Esophagus (tissue), 2 donors: ENCODE data around the gene SHC1. TPM values are rescaled to one million over a fixed set of nuclear protein-coding genes. Genes with fewer than 3 reads are reported as not detected.

Experiments
- H3K27ac ChIP-seq, 2 donors: one replicate each; pipeline ENCODE4 v1.5.1; 2013; ENCODE audit warnings: low read depth in 2 of 2, mild to moderate bottlenecking in 2 of 2, inconsistent platforms in 1 of 2, low read length in 1 of 2, moderate library complexity in 1 of 2
- H3K27me3 ChIP-seq, 2 donors: one replicate each; pipeline ENCODE4 v1.6.1; 2013; ENCODE audit warnings: low read length in 2 of 2, control low read depth in 1 of 2, mild to moderate bottlenecking in 1 of 2; ENCODE audit not compliant: insufficient read depth in 2 of 2, control insufficient read depth in 1 of 2
- H3K36me3 ChIP-seq, 2 donors: one replicate each; pipeline ENCODE4 v1.6.1; 2013; ENCODE audit warnings: low read length in 1 of 2; ENCODE audit not compliant: control insufficient read depth in 2 of 2, insufficient read depth in 2 of 2
- H3K4me1 ChIP-seq, 2 donors: one replicate each; pipeline ENCODE4 v1.6.1; 2013; ENCODE audit warnings: low read length in 1 of 2; ENCODE audit not compliant: control insufficient read depth in 2 of 2, insufficient read depth in 2 of 2
- H3K4me3 ChIP-seq, 2 donors: one replicate each; pipeline ENCODE4 v1.5.1; 2013; ENCODE audit warnings: low read length in 2 of 2, mild to moderate bottlenecking in 2 of 2, low read depth in 1 of 2, moderate library complexity in 1 of 2
- H3K9me3 ChIP-seq, 2 donors: one replicate each; pipeline ENCODE4 v1.6.1; 2013; ENCODE audit warnings: mild to moderate bottlenecking in 2 of 2, low read depth in 1 of 2, low read length in 1 of 2, moderate library complexity in 1 of 2; ENCODE audit not compliant: control insufficient read depth in 2 of 2, insufficient read depth in 1 of 2
- WGBS, 2 donors: extraction: QIAGEN DNeasy Blood & Tissue Kit; methylation state at CpG; one replicate each; pipeline ENCODE4 v1.1.7; 2013; 5-methylcytosine and 5-hydroxymethylcytosine counted together
- polyA plus RNA-seq, 2 donors: library from polyadenylated mRNA; stranded (reverse); fragments of 200-250 nt; gene quantifications; one replicate each; pipeline ENCODE4 v1.2.3, GENCODE V29; 2013
- donor health status: healthy with polysubstance abuse.
- donor health status: Bipolar disorder and iron deficiency.

The SHC1 gene
- polyA plus RNA-seq, 2 donors = 28.8 to 38.8 TPM

DNA sequence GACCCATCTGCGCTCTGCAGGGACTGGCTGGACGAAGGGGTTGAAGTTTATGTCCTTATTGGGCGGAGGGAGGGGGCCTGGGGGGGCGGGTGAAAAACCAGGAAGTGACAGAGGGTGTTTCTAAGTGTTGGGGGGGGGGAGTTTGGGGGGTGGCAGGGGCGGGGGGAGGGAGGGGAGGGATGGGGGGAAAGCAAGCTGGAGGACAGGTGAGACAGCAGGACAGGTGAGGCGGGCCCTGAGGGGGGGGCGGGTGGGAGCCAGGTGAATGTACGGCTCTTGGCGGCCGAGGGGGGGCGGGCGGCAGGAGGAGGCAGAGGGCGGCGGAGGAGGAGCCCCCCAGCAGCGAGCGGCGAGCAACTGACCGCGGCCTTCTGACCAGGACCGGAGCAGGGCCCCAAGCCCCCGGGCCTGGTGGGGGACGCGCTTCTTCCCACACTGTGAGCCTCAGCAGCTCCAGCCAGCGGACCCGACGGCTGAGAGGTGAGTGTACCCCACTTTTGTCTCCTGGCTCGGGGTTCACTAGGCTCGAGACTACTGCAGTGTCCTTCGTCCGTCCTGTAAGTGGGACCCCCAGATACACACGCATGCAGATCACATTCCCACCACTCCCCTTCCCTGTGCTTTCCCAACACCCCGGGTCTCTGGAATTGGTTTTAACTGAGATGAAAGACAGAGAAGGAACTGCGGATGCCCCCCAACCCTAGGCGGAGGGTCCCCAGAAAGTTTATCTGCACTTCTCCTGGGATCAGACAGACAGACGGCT is 32.1 kb upstream of the SHC1 start, which contains the start of gene ZBTB7B:
ZBTB7B (plus strand) TSS at position 339 of the 763 bp plus-strand sequence. CDS start 11,859 bp downstream, outside the sequence.
- peaks cover 11 to 26% of the 10 kb centered on the region in 2 donors for H3K4me1 ChIP-seq

DNA sequence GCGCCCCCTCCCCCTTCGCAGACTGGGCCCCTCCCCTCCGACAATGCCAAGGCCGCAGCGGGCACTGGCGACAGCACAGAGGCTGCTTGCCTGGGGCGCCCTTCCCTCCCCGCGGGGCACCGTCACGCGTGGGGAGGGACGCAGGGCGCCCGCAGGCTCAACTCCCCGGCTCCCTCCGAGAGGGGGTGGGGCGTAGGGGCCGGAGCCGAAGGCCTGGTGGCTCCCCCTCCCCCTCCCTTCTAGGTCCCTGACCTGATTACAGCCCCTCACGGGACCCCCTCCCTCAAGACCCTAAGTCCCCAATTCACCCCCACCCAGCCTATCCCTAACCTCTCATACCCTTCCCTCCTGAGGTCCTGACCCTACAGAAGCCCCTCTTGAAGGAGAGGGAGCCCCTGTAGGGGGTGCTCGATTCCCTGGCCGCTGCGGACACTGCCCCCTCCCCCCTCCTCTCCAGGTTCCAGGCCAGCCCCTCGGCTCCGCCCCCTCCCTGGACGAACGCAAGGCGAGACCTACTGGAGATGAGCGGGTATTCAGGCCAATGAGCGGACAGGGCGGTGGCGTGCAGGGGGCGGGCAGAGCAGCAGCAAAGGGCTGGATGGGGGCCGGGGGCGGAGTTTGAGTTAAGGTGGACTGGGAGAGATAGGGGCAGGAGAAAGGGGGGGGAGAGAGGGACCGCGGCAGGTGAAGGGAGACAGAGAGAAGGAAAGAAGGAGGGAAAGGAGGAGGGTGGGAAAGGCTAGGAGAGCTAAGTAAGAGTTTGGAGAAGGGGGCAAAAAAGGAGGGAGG is 31.3 kb upstream of the SHC1 start:
- no peaks in the 10 kb centered on the region for H3K9me3 ChIP-seq
- H3K4me1 ChIP-seq = peaks cover 8 to 21% of the 10 kb centered on the region in 2 donors
- H3K4me3 ChIP-seq = peak overlapping the region; percentile 61 to 95
- WGBS, 2 donors = 0 to 1% methylated on average over 30 to 38 of the region's 38 CpGs
- H3K36me3 ChIP-seq = no peaks in the 10 kb centered on the region
- no peaks in the 10 kb centered on the region for H3K27me3 ChIP-seq
- H3K27ac ChIP-seq = peak overlapping the region; percentile 97 to 98

More for the DNA sequence above, 32.1 kb upstream of the SHC1 start, which contains the start of gene ZBTB7B:
- no peaks in the 10 kb centered on the region for H3K36me3 ChIP-seq
- H3K27ac ChIP-seq = peak within 1 kb of the TSS; percentile 98
- WGBS, 2 donors = 0 to 1% methylated on average over 20 to 32 of the region's 35 CpGs
- H3K4me3 ChIP-seq = peak within 1 kb of the TSS; percentile 79 to 95
- no peaks in the 10 kb centered on the region for H3K27me3 ChIP-seq
- no peaks in the 10 kb centered on the region for H3K9me3 ChIP-seq

DNA sequence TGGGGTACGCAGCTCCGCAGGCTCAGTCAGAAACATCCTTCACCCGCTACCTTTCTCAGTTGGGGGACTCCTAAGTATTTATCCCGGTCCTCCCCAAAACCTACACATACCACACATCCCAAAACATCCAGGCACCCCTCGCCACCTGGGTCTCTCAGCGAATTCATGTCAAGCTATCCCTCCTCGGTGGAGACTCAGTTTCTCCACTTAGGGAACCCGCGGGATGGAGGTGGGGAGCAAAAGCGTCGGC is 30.8 kb upstream of the SHC1 start:
- WGBS, 2 donors = 0 to 1% methylated on average over 11 of the region's 11 CpGs
- H3K27ac ChIP-seq = peak overlapping the region; percentile 97 to 98
- H3K36me3 ChIP-seq = no peaks in the 10 kb centered on the region
- H3K4me3 ChIP-seq = peak overlapping the region; percentile 61 to 95
- no peaks in the 10 kb centered on the region for H3K27me3 ChIP-seq
- no peaks in the 10 kb centered on the region for H3K9me3 ChIP-seq
- peaks cover 8 to 19% of the 10 kb centered on the region in 2 donors for H3K4me1 ChIP-seq

DNA sequence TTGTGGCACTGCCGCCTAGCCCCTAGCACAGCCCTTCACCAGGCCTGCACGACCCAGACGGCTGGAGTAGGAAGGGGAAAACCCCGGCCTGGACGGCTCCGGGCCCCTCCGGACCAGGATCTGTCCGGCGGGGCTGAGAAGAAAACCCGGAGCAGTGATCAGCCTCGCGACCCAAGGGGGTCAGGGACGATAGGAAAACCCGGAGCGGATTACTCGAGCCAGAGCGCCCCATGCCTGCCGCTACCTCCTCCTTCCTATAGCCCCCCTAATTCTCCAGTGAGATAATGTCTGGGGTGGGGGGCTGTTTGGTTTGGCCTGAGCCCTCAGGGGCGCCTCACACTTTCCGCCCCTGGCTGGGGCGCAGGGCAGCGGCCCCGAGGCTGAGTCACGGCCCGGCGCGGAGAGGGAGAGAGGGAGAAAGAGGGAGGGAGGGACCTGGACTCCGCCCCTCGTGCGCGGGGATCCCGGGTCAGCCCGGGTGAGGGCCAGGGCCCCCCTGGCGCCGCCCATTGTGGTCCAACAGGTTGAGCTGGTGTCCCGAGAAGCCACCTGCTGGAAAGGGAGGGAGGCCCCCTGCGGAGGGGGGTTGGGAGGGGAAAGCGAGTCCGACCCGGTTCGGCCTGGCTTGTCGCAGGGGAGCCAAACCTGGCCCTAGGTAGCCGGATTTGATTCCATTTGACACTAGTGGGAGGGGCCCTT is 30.3 kb upstream of the SHC1 start:
- H3K9me3 ChIP-seq = no peaks in the 10 kb centered on the region
- H3K27me3 ChIP-seq = no peaks in the 10 kb centered on the region
- 0 to 1% methylated on average over 42 to 43 of the region's 43 CpGs for WGBS, 2 donors
- H3K4me1 ChIP-seq = peaks cover 8 to 14% of the 10 kb centered on the region in 2 donors
- H3K36me3 ChIP-seq = no peaks in the 10 kb centered on the region
- peak overlapping the region; percentile 61 to 95 for H3K4me3 ChIP-seq
- peak overlapping the region; percentile 97 to 98 for H3K27ac ChIP-seq

DNA sequence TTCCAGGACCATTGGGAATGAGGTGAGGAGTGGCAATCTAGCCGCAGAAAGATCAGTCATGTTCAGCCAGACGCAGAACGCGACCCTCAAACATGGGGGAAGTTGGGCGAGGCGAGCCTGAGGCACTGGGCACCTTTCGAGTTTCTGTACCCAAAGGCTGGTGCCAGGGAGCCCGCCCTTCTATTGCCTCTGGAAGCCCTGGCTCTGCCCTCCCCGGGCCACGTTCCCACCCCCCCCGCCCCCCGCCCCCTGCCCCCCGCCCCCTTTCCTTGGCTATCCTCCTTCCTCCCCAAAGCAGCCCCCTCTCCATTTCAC is 29.8 kb upstream of the SHC1 start:
- no peaks in the 10 kb centered on the region for H3K27me3 ChIP-seq
- H3K36me3 ChIP-seq = no peaks in the 10 kb centered on the region
- H3K4me1 ChIP-seq = peaks cover 8 to 10% of the 10 kb centered on the region in 2 donors
- WGBS, 2 donors = 0% methylated on average over 8 to 10 of the region's 13 CpGs
- peak overlapping the region; percentile 97 to 98 for H3K27ac ChIP-seq
- peak overlapping the region; percentile 61 to 95 for H3K4me3 ChIP-seq
- H3K9me3 ChIP-seq = no peaks in the 10 kb centered on the region

DNA sequence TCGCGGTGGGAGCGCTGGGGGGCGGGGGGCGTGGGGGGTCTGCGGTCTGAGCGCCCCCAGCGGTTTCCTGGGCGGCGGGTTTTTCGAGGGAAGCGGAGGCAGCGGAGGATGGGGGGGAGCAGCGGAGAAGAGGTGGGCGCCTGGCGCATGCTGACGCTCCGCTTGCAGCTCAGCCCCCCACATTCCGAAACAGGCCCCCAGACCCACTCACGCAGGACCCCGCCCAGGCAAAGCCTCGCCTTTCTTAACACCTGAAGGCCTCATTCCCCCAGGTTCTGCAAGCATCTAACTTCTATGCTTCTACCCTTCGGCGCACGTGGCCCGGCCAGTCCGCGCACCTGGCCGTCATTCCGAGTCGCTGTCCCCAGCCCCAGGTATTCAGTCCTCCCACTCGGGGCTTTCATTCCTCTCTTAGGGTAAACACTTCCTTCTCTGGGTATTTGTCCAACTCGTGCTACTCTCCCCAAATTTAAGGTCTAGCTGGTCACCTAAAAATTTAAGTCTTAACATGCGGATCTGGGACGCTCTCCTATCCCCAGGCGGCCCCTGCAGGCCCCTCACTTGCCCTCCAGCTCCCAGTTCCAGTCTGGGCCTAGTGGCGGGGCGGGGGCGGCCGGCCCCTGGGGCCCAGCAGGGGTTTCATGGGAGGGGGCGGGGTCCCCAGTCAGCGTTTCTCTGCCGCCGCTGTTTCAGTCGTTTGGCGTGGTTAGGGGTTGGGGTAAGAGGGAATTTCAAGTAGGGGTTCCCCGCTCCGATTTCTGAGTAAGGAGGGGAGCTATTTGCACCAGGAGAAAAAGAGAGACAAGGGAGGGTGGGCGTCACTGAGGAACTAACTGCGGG is 29.2 kb upstream of the SHC1 start:
- Histone ChIP-seq H3K4me1 (peaks cover 6 to 8% of the 10 kb centered on the region in 2 donors), H3K27ac (peak overlapping the region; percentile 97 to 98), H3K9me3 (no peaks in the 10 kb centered on the region), H3K4me3 (peak overlapping the region; percentile 61 to 95), H3K36me3 (no peaks in the 10 kb centered on the region), H3K27me3 (no peaks in the 10 kb centered on the region)
- 2% methylated on average over 46 to 50 of the region's 50 CpGs for WGBS, 2 donors

DNA sequence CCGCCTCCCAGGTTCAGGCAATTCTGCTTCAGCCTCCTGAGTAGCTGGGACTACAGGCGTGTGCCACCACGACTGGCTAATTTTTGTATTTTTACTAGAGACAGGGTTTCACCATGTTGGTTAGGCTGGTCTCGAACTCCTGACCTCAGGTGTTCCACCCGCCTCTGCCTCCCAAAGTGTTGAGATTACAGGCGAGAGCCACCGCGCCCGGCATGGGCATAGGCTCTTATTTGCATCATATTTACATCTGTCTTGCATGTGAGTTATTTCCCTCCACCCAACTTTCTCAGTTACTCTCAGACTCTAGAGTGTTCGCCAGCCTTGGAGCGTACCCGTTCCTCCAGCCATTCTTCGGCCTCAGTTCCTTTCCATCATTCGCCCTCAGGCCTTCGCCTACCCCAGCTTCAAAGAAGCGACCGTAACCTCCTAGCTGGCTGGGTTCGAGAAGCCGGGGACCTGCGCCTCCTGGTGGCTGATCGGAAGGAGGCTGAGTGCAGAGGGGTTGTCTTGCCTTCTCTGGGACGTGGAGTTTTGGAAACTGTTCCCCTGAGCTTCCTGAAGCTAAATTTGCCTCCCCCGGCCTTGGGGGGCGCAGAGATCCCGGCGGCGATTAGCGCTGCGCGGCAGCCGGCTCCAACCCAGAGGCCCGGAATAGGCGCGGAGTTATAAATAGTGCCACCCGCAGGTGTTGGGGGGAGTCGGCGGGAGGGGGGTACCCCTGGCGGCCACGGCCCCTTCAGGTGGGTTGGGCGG is 28.4 kb upstream of the SHC1 start:
- peak overlapping the region; percentile 97 to 98 for H3K27ac ChIP-seq
- no peaks in the 10 kb centered on the region for H3K27me3 ChIP-seq
- 11 to 12% methylated on average over 35 to 40 of the region's 40 CpGs for WGBS, 2 donors
- H3K9me3 ChIP-seq = no peaks in the 10 kb centered on the region
- H3K4me3 ChIP-seq = peak overlapping the region; percentile 26 to 95
- H3K4me1 ChIP-seq = peaks cover 0 to 8% of the 10 kb centered on the region in 2 donors
- H3K36me3 ChIP-seq = no peaks in the 10 kb centered on the region

DNA sequence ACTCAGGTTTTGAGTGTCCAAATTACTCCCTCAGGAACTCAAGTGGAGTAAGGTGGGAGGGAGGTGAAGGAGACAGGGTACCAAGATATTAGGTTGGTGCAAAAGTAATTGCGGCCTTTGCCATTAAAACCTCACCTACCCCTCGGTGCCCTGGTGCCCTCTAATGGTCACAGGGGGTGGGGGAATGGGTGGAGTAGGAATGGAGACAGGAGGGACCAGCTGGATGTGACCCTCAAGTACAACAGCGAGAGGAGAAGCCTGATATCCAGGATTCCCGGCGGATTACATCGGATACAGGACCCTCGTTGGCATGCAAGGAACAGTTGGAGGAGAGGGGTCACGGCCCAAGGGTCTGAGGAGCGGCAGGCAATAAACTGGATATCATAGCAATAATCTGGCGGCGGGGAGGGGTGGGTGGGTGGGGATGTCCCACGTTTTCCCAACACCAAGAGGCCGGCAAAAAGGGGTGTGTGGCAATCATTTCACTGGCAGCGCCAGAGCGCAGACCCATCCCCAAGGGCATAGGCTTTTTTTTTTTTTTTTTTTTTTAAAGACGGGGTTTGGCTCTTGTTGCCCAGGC is 27.7 kb upstream of the SHC1 start:
- Histone ChIP-seq H3K27ac (no peak overlapping the region), H3K4me3 (no peak overlapping the region), H3K4me1 (peaks cover 0 to 8% of the 10 kb centered on the region in 2 donors), H3K9me3 (no peaks in the 10 kb centered on the region), H3K36me3 (no peaks in the 10 kb centered on the region), H3K27me3 (no peaks in the 10 kb centered on the region)
- WGBS, 2 donors = 75 to 81% methylated on average over 15 to 16 of the region's 16 CpGs
